ENCODE data around the gene TMEM222.

GRCh38 chr1:27358928-27359313, 37.0 kb downstream of the TMEM222 start:
- TF ChIP-seq GATA2 (IDR thresholded peaks at IDR 0.05; ENCODE audit: low read depth, low read length) (no peak), GATA3 (IDR thresholded peaks at IDR 0.05; ENCODE audit: low read depth, low read length) (no peak)
